Astrocyte (in vitro differentiated cells and primary cell): ENCODE results near the gene DOP1A.

Source experiments
- EZH2 ChIP-seq: IDR thresholded peaks from 2 replicates; pipeline ENCODE4 v1.6.1; 2012; ENCODE audit warnings: mild to moderate bottlenecking, low read length, inconsistent platforms; ENCODE audit not compliant: insufficient read depth
- TF ChIP-seq, protein P1 (sequence below): IDR thresholded peaks from 2 replicates; pipeline ENCODE4 v1.5.1; 2011; ENCODE audit warnings: low read depth, mild to moderate bottlenecking, inconsistent platforms, low read length, moderate library complexity; ENCODE audit not compliant: insufficient read depth

DNA sequence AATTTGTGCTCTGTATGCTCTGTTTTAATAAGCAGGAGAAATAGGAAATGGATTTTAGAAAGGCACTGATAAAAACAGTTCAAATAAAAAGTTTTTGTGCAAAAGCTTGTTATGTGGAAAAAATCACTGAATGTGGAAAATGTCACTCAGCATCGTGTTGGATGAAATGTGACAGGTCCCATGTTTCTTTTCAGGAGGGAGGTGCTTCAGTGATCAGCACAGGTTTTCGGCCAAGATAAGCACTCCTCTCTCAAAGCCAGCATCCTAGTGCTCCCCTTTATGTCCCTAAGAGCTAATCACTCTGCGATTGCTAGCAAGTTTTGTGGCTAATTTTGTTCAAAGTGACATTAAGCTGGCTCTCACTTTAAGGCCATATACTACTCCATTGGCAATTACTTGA lies 13.8 kb upstream of the DOP1A start:
- TF ChIP-seq, protein P1, sequence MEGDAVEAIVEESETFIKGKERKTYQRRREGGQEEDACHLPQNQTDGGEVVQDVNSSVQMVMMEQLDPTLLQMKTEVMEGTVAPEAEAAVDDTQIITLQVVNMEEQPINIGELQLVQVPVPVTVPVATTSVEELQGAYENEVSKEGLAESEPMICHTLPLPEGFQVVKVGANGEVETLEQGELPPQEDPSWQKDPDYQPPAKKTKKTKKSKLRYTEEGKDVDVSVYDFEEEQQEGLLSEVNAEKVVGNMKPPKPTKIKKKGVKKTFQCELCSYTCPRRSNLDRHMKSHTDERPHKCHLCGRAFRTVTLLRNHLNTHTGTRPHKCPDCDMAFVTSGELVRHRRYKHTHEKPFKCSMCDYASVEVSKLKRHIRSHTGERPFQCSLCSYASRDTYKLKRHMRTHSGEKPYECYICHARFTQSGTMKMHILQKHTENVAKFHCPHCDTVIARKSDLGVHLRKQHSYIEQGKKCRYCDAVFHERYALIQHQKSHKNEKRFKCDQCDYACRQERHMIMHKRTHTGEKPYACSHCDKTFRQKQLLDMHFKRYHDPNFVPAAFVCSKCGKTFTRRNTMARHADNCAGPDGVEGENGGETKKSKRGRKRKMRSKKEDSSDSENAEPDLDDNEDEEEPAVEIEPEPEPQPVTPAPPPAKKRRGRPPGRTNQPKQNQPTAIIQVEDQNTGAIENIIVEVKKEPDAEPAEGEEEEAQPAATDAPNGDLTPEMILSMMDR, result no peak
- TF ChIP-seq EZH2, result no peak
